Measurements from ENCODE around the gene CRIP3.

CRIP3 gene

GRCh38 chr6:43292763-43293318 lies 15.8 kb downstream of the CRIP3 start:
- TF ChIP-seq ZFX (IDR thresholded peaks at IDR 0.05; ENCODE audit: borderline replicate concordance) (no peak), CTCF (IDR thresholded peaks at IDR 0.05) (no peak)

GRCh38 chr6:43292341-43292740 lies 16.3 kb downstream of the CRIP3 start:
- no peak for TF ChIP-seq ZFX (IDR thresholded peaks at IDR 0.05; ENCODE audit: borderline replicate concordance)
- TF ChIP-seq CTCF (IDR thresholded peaks at IDR 0.05), result no peak
- H3K27ac ChIP-seq, result no peak overlapping the region

More at GRCh38 chr6:43292763-43293318, 15.8 kb downstream of the CRIP3 start:
- no peak overlapping the region for H3K27ac ChIP-seq

GRCh38 chr6:43291708-43292107 lies 16.9 kb downstream of the CRIP3 start:
- TF ChIP-seq ZFX (IDR thresholded peaks at IDR 0.05; ENCODE audit: borderline replicate concordance) (no peak), CTCF (IDR thresholded peaks at IDR 0.05) (no peak)
- no peak overlapping the region for H3K27ac ChIP-seq

- TF ChIP-seq ZFX (IDR thresholded peaks at IDR 0.05; ENCODE audit: borderline replicate concordance) (no peak), CTCF (IDR thresholded peaks at IDR 0.05) (no peak)
- no peak overlapping the region for H3K27ac ChIP-seq
Measured at GRCh38 chr6:43290905-43291355, 17.7 kb downstream of the CRIP3 start.

- TF ChIP-seq ZFX (IDR thresholded peaks at IDR 0.05; ENCODE audit: borderline replicate concordance), result no peak
- TF ChIP-seq CTCF (IDR thresholded peaks at IDR 0.05), result no peak
- H3K27ac ChIP-seq, result no peak overlapping the region
Measured at GRCh38 chr6:43290339-43290904, 18.2 kb downstream of the CRIP3 start.

- H3K27ac ChIP-seq, result no peak overlapping the region
- TF ChIP-seq ZFX (IDR thresholded peaks at IDR 0.05; ENCODE audit: borderline replicate concordance) (no peak), CTCF (IDR thresholded peaks at IDR 0.05) (no peak)
Measured at GRCh38 chr6:43287717-43288679, 20.6 kb downstream of the CRIP3 start.
